Measurements from ENCODE around the gene SOX13. TPM values are rescaled to one million over a fixed set of nuclear protein-coding genes. Genes with fewer than 3 reads are reported as not detected.

The SOX13 gene
- total RNA-seq, 2 donors from 2014 or later = 91.9 to 95.9 TPM

GRCh38 chr1:204130981-204131892, 58.3 kb downstream of the SOX13 start:
- Histone ChIP-seq H3K27me3 (replicated peaks; ENCODE audit: insufficient read depth) (no peaks in the 10 kb centered on the region), H3K9me3 (no peaks in the 10 kb centered on the region), H3K36me3 (no peaks in the 10 kb centered on the region), H3K27ac (peak overlapping the region; percentile 17 to 40), H3K4me1 (replicated peaks) (peaks cover 33% of the 10 kb centered on the region), H3K4me3 (no peak overlapping the region)
- intact Hi-C loops (cut with DNase I) = no loop called here
- 43% methylated on average over 11 of the region's 11 CpGs for WGBS
- DNase-seq (ENCODE audit: low spot score) = no peak
- no peak for TF ChIP-seq CTCF (IDR thresholded peaks at IDR 0.05)
- no peak for TF ChIP-seq POLR2A (IDR thresholded peaks at IDR 0.05)
- TF ChIP-seq POLR2AphosphoS5 (IDR thresholded peaks at IDR 0.05) = no peak

- 55% methylated on average over 4 of the region's 4 CpGs for WGBS
- no peak overlapping the region for H3K4me3 ChIP-seq
- peaks cover 30% of the 10 kb centered on the region for H3K4me1 ChIP-seq (replicated peaks)
- H3K9me3 ChIP-seq = no peaks in the 10 kb centered on the region
- intact Hi-C loops (cut with DNase I) = no loop called here
- DNase-seq (ENCODE audit: low spot score) = no peak
- no peaks in the 10 kb centered on the region for H3K36me3 ChIP-seq
- TF ChIP-seq CTCF (IDR thresholded peaks at IDR 0.05) (no peak), POLR2AphosphoS5 (IDR thresholded peaks at IDR 0.05) (peak; percentile 45), POLR2A (IDR thresholded peaks at IDR 0.05) (no peak)
- peak overlapping the region; percentile 17 to 40 for H3K27ac ChIP-seq
- H3K27me3 ChIP-seq (replicated peaks; ENCODE audit: insufficient read depth) = no peaks in the 10 kb centered on the region
Observed at GRCh38 chr1:204131978-204132377, 59.1 kb downstream of the SOX13 start.

- no peak for TF ChIP-seq POLR2A (IDR thresholded peaks at IDR 0.05)
- TF ChIP-seq CTCF (IDR thresholded peaks at IDR 0.05) = no peak
- TF ChIP-seq POLR2AphosphoS5 (IDR thresholded peaks at IDR 0.05) = no peak
- H3K4me3 ChIP-seq = no peak overlapping the region
- intact Hi-C loops (cut with DNase I) = no loop called here
- H3K27me3 ChIP-seq (replicated peaks; ENCODE audit: insufficient read depth) = no peaks in the 10 kb centered on the region
- H3K9me3 ChIP-seq = no peaks in the 10 kb centered on the region
- peak overlapping the region in 1 of 2 donors; percentile 4 for H3K27ac ChIP-seq
- 70% methylated on average over 6 of the region's 6 CpGs for WGBS
- H3K4me1 ChIP-seq (replicated peaks) = peaks cover 24% of the 10 kb centered on the region
- no peak for DNase-seq (ENCODE audit: low spot score)
- H3K36me3 ChIP-seq = no peaks in the 10 kb centered on the region
Observed at GRCh38 chr1:204132718-204133117, 59.8 kb downstream of the SOX13 start.

GRCh38 chr1:204134103-204134502, 61.2 kb downstream of the SOX13 start:
- DNase-seq (ENCODE audit: low spot score) = no peak
- Histone ChIP-seq H3K27me3 (replicated peaks; ENCODE audit: insufficient read depth) (no peaks in the 10 kb centered on the region), H3K4me3 (no peak overlapping the region), H3K4me1 (replicated peaks) (peaks cover 16% of the 10 kb centered on the region), H3K36me3 (no peaks in the 10 kb centered on the region), H3K27ac (no peak overlapping the region), H3K9me3 (no peaks in the 10 kb centered on the region)
- TF ChIP-seq POLR2AphosphoS5 (IDR thresholded peaks at IDR 0.05) (no peak), POLR2A (IDR thresholded peaks at IDR 0.05) (no peak), CTCF (IDR thresholded peaks at IDR 0.05) (no peak)
- WGBS = 79% methylated on average over 11 of the region's 11 CpGs
- intact Hi-C loops (cut with DNase I) = no loop called here

GRCh38 chr1:204136814-204137213, 63.9 kb downstream of the SOX13 start:
- Histone ChIP-seq H3K9me3 (no peaks in the 10 kb centered on the region), H3K27me3 (replicated peaks; ENCODE audit: insufficient read depth) (no peaks in the 10 kb centered on the region), H3K36me3 (no peaks in the 10 kb centered on the region), H3K4me1 (replicated peaks) (peaks cover 3% of the 10 kb centered on the region), H3K4me3 (no peak overlapping the region), H3K27ac (no peak overlapping the region)
- no peak for TF ChIP-seq POLR2AphosphoS5 (IDR thresholded peaks at IDR 0.05)
- TF ChIP-seq POLR2A (IDR thresholded peaks at IDR 0.05) = no peak
- no peak for TF ChIP-seq CTCF (IDR thresholded peaks at IDR 0.05)
- intact Hi-C loops (cut with DNase I) = no loop called here
- DNase-seq (ENCODE audit: low spot score) = no peak
- WGBS = 69% methylated on average over 2 of the region's 2 CpGs
